Suprapubic skin (tissue), 4 donors: ENCODE measurements around the gene EAF2. TPM values are rescaled to one million over a fixed set of nuclear protein-coding genes. Genes with fewer than 3 reads are reported as not detected.

Experiments
- DNase-seq, 2 donors: peaks; one replicate each; pipeline ENCODE4 v3.0.0-alpha.2; 2019; ENCODE audit warnings: low spot score in 2 of 2
- H3K27ac ChIP-seq: fragments of 200-600 bp; sonication (generic); one replicate; pipeline ENCODE4 v1.5.1; 2019
- H3K27me3 ChIP-seq: fragments of 200-600 bp; sonication (generic); one replicate; pipeline ENCODE4 v1.5.1; 2019
- H3K36me3 ChIP-seq: fragments of 200-600 bp; sonication (generic); one replicate; pipeline ENCODE4 v1.5.1; 2019
- H3K4me1 ChIP-seq: fragments of 200-600 bp; sonication (generic); one replicate; pipeline ENCODE4 v1.5.1; 2019
- H3K4me3 ChIP-seq: fragments of 200-600 bp; sonication (generic); one replicate; pipeline ENCODE4 v1.5.1; 2019; ENCODE audit warnings: mild to moderate bottlenecking
- H3K9me3 ChIP-seq: fragments of 200-600 bp; sonication (generic); one replicate; pipeline ENCODE4 v1.5.1; 2019
- CTCF ChIP-seq, 2 donors: fragments of 200-600 bp in 1 of 2; fragments of 450-650 bp in 1 of 2; sonication (generic) in 1 of 2; IDR thresholded peaks; one replicate each; pipeline ENCODE4 v1.5.1; 2016 to 2019; ENCODE audit warnings: antibody characterized with exemption in 2 of 2, mild to moderate bottlenecking in 1 of 2, moderate library complexity in 1 of 2
- EP300 ChIP-seq: sonication (generic); formaldehyde crosslinking; IDR thresholded peaks from one replicate; pipeline ENCODE4 v1.6.1; 2017; ENCODE audit warnings: antibody characterized with exemption
- POLR2A ChIP-seq, 2 donors: fragments of 450-650 bp; IDR thresholded peaks; one replicate each; pipeline ENCODE4 v1.6.1; 2017; ENCODE audit warnings: antibody characterized with exemption in 2 of 2, mild to moderate bottlenecking in 2 of 2, moderate library complexity in 2 of 2
- POLR2AphosphoS5 ChIP-seq, 3 donors: sonication (generic); formaldehyde crosslinking; IDR thresholded peaks; one replicate each; pipeline ENCODE4 v1.6.1; 2017; ENCODE audit warnings: antibody characterized with exemption in 3 of 3
- WGBS: methylation state at CpG from one replicate; pipeline ENCODE4 v1.1.5; 2018; 5-methylcytosine and 5-hydroxymethylcytosine counted together
- total RNA-seq, 4 donors: library from RNA; depleted of rRNA; stranded (reverse); fragments of >200 nt; gene quantifications; one replicate each; pipeline ENCODE4 v1.1.0, GENCODE V29; 2016

Gene EAF2
- total RNA-seq, 4 donors from 2014 or later: 1.3 to 5.8 (median 2.6) TPM

- H3K9me3 ChIP-seq: no peaks in the 10 kb centered on the region
- no peak for DNase-seq
- H3K27ac ChIP-seq: no peak overlapping the region
- 97% methylated on average over 2 of the region's 2 CpGs for WGBS
- no peak for TF ChIP-seq POLR2A (IDR thresholded peaks at IDR 0.05)
- TF ChIP-seq POLR2AphosphoS5 (IDR thresholded peaks at IDR 0.05): no peak
- TF ChIP-seq EP300: no peak
- no peak for TF ChIP-seq CTCF (IDR thresholded peaks at IDR 0.05)
- no peaks in the 10 kb centered on the region for H3K27me3 ChIP-seq
- no peak overlapping the region for H3K4me3 ChIP-seq
- no peaks in the 10 kb centered on the region for H3K4me1 ChIP-seq
- peaks cover 23% of the 10 kb centered on the region for H3K36me3 ChIP-seq
These were observed 31.2 kb upstream of the EAF2 start for GRCh38 chr3:121803771-121804320.

- peaks cover 42% of the 10 kb centered on the region for H3K36me3 ChIP-seq
- 0% methylated on average over 1 of the region's 1 CpG for WGBS
- TF ChIP-seq POLR2A (IDR thresholded peaks at IDR 0.05) (no peak), POLR2AphosphoS5 (IDR thresholded peaks at IDR 0.05) (no peak), EP300 (no peak), CTCF (IDR thresholded peaks at IDR 0.05) (no peak)
These were observed 25.8 kb upstream of the EAF2 start for GRCh38 chr3:121809249-121809648.

GRCh38 chr3:121817753-121818152 lies 17.3 kb upstream of the EAF2 start:
- H3K36me3 ChIP-seq: peaks cover 46% of the 10 kb centered on the region
- H3K4me3 ChIP-seq: no peak overlapping the region
- no peak for TF ChIP-seq POLR2AphosphoS5 (IDR thresholded peaks at IDR 0.05)
- TF ChIP-seq EP300: no peak
- no peak for TF ChIP-seq CTCF (IDR thresholded peaks at IDR 0.05)
- no peak for TF ChIP-seq POLR2A (IDR thresholded peaks at IDR 0.05)
- no peaks in the 10 kb centered on the region for H3K9me3 ChIP-seq
- no peaks in the 10 kb centered on the region for H3K27me3 ChIP-seq
- H3K4me1 ChIP-seq: no peaks in the 10 kb centered on the region
- H3K27ac ChIP-seq: no peak overlapping the region
- DNase-seq: no peak

More at GRCh38 chr3:121809249-121809648, 25.8 kb upstream of the EAF2 start:
- no peak for DNase-seq
- H3K4me1 ChIP-seq: no peaks in the 10 kb centered on the region
- H3K9me3 ChIP-seq: no peaks in the 10 kb centered on the region
- no peak overlapping the region for H3K27ac ChIP-seq
- no peaks in the 10 kb centered on the region for H3K27me3 ChIP-seq
- no peak overlapping the region for H3K4me3 ChIP-seq

- H3K4me3 ChIP-seq: no peak overlapping the region
- TF ChIP-seq CTCF (IDR thresholded peaks at IDR 0.05) (no peak), POLR2AphosphoS5 (IDR thresholded peaks at IDR 0.05) (no peak), EP300 (no peak), POLR2A (IDR thresholded peaks at IDR 0.05) (no peak)
- WGBS: 89% methylated on average over 2 of the region's 2 CpGs
- DNase-seq: no peak
- H3K27ac ChIP-seq: no peak overlapping the region
- no peaks in the 10 kb centered on the region for H3K9me3 ChIP-seq
- no peaks in the 10 kb centered on the region for H3K4me1 ChIP-seq
- H3K27me3 ChIP-seq: no peaks in the 10 kb centered on the region
- peaks cover 53% of the 10 kb centered on the region for H3K36me3 ChIP-seq
These were observed 16.4 kb upstream of the EAF2 start for GRCh38 chr3:121818578-121818977.

GRCh38 chr3:121819236-121819635 lies 15.8 kb upstream of the EAF2 start:
- WGBS: 95% methylated on average over 3 of the region's 3 CpGs
- H3K27ac ChIP-seq: no peak overlapping the region
- DNase-seq: no peak
- TF ChIP-seq POLR2A (IDR thresholded peaks at IDR 0.05): no peak
- no peak for TF ChIP-seq POLR2AphosphoS5 (IDR thresholded peaks at IDR 0.05)
- TF ChIP-seq CTCF (IDR thresholded peaks at IDR 0.05): no peak
- no peak for TF ChIP-seq EP300
- peaks cover 60% of the 10 kb centered on the region for H3K36me3 ChIP-seq
- no peaks in the 10 kb centered on the region for H3K27me3 ChIP-seq
- peaks cover 4% of the 10 kb centered on the region for H3K9me3 ChIP-seq
- no peak overlapping the region for H3K4me3 ChIP-seq
- no peaks in the 10 kb centered on the region for H3K4me1 ChIP-seq
